Measurements from ENCODE around the gene ASTN1. TPM values are rescaled to one million over a fixed set of nuclear protein-coding genes. Genes with fewer than 3 reads are reported as not detected.

The ASTN1 gene
- polyA plus RNA-seq, 1 experiment: 0.09 TPM

GRCh38 chr1:176831150-176831549 is 333.4 kb downstream of the ASTN1 start:
- DNase-seq (ENCODE audit: low read depth, low spot score): no peak
- CTCF ChIA-PET: no interaction called here

GRCh38 chr1:176829261-176829660 is 335.3 kb downstream of the ASTN1 start:
- no peak overlapping the region for H3K27ac ChIP-seq (ENCODE audit: low read depth, low read length)
- H3K27me3 ChIP-seq (ENCODE audit: control insufficient read depth, insufficient read depth, low read length): no peaks in the 10 kb centered on the region
- ChIA-PET POLR2A (no interaction called here), CTCF (no interaction called here)
- H3K9me3 ChIP-seq (ENCODE audit: control insufficient read depth, insufficient read depth, low read length): no peaks in the 10 kb centered on the region; the same call in 1 of the 2 replicates
- no peak overlapping the region for H3K4me3 ChIP-seq (ENCODE audit: low read depth, low read length)
- DNase-seq (ENCODE audit: low read depth, low spot score): no peak
- no peak for TF ChIP-seq CTCF (IDR thresholded peaks at IDR 0.05; ENCODE audit: low read depth, low read length)

More at GRCh38 chr1:176831150-176831549, 333.4 kb downstream of the ASTN1 start:
- Histone ChIP-seq H3K9me3 (ENCODE audit: control insufficient read depth, insufficient read depth, low read length) (no peaks in the 10 kb centered on the region; the same call in 1 of the 2 replicates), H3K27me3 (ENCODE audit: control insufficient read depth, insufficient read depth, low read length) (no peaks in the 10 kb centered on the region), H3K27ac (ENCODE audit: low read depth, low read length) (no peak overlapping the region), H3K4me3 (ENCODE audit: low read depth, low read length) (no peak overlapping the region)
- POLR2A ChIA-PET: no interaction called here
- TF ChIP-seq CTCF (IDR thresholded peaks at IDR 0.05; ENCODE audit: low read depth, low read length): no peak

GRCh38 chr1:176826265-176826664 is 338.2 kb downstream of the ASTN1 start:
- Histone ChIP-seq H3K27me3 (ENCODE audit: control insufficient read depth, insufficient read depth, low read length) (no peaks in the 10 kb centered on the region), H3K9me3 (ENCODE audit: control insufficient read depth, insufficient read depth, low read length) (no peaks in the 10 kb centered on the region; the same call in 1 of the 2 replicates), H3K27ac (ENCODE audit: low read depth, low read length) (no peak overlapping the region), H3K4me3 (ENCODE audit: low read depth, low read length) (no peak overlapping the region)
- ChIA-PET CTCF (no interaction called here), POLR2A (no interaction called here)
- DNase-seq (ENCODE audit: low read depth, low spot score): no peak
- TF ChIP-seq CTCF (IDR thresholded peaks at IDR 0.05; ENCODE audit: low read depth, low read length): no peak

- ChIA-PET CTCF (no interaction called here), POLR2A (no interaction called here)
- no peak for DNase-seq (ENCODE audit: low read depth, low spot score)
- no peak for TF ChIP-seq CTCF (IDR thresholded peaks at IDR 0.05; ENCODE audit: low read depth, low read length)
- no peaks in the 10 kb centered on the region for H3K9me3 ChIP-seq (ENCODE audit: control insufficient read depth, insufficient read depth, low read length)
- no peak overlapping the region for H3K27ac ChIP-seq (ENCODE audit: low read depth, low read length)
- H3K4me3 ChIP-seq (ENCODE audit: low read depth, low read length): no peak overlapping the region
- H3K27me3 ChIP-seq (ENCODE audit: control insufficient read depth, insufficient read depth, low read length): no peaks in the 10 kb centered on the region
Observed at GRCh38 chr1:176820391-176821031, 344.0 kb downstream of the ASTN1 start.

- CTCF ChIA-PET: interaction anchor here (0.5 kb wide), 1 partner anchor 1659 kb away, joined by 3 read pairs; no protein-coding TSS in a partner anchor
- DNase-seq (ENCODE audit: low read depth, low spot score): no peak
Observed at GRCh38 chr1:176816232-176816631, 348.3 kb downstream of the ASTN1 start.

More at GRCh38 chr1:176816232-176816631, 348.3 kb downstream of the ASTN1 start:
- Histone ChIP-seq H3K9me3 (ENCODE audit: control insufficient read depth, insufficient read depth, low read length) (no peaks in the 10 kb centered on the region), H3K27ac (ENCODE audit: low read depth, low read length) (no peak overlapping the region), H3K4me3 (ENCODE audit: low read depth, low read length) (no peak overlapping the region), H3K27me3 (ENCODE audit: control insufficient read depth, insufficient read depth, low read length) (no peaks in the 10 kb centered on the region)
- POLR2A ChIA-PET: no interaction called here
- TF ChIP-seq CTCF (IDR thresholded peaks at IDR 0.05; ENCODE audit: low read depth, low read length): no peak

Data from AG04450 (cell line).